BJ (cell line): ENCODE data around the gene VPS18. TPM values are rescaled to one million over a fixed set of nuclear protein-coding genes. Genes with fewer than 3 reads are reported as not detected.

Experiments
- CTCF ChIA-PET: fragments of 350-600 bp; formaldehyde crosslinking; extraction: SDS; loops from one replicate; lab custom pipeline; 2021; ENCODE audit warnings: antibody characterized with exemption, inconsistent platforms; lab: Yijun Ruan, JAX
- POLR2A ChIA-PET: fragments of 300-600 bp; sonication (Branson Sonifier 250); formaldehyde crosslinking; extraction: SDS; loops from one replicate; lab custom pipeline; 2021; ENCODE audit warnings: antibody characterized with exemption; lab: Charles Lee
- DNase-seq: peaks from one replicate; pipeline ENCODE4 v3.0.0-alpha.2; 2011; ENCODE audit warnings: low read depth
- H3K27me3 ChIP-seq: 2 replicates; pipeline ENCODE4 v1.6.0; 2011; ENCODE audit warnings: low read length; ENCODE audit not compliant: control insufficient read depth, insufficient read depth
- H3K36me3 ChIP-seq: 2 replicates; pipeline ENCODE4 v1.5.1; 2011; ENCODE audit warnings: low read length; ENCODE audit not compliant: control insufficient read depth, insufficient read depth
- H3K4me3 ChIP-seq: 2 replicates; pipeline ENCODE4 v1.5.1; 2011; ENCODE audit warnings: low read depth, mild to moderate bottlenecking, control low read depth, low read length
- CTCF ChIP-seq: IDR thresholded peaks from 2 replicates; pipeline ENCODE4 v1.5.1; 2011; ENCODE audit warnings: low read depth, mild to moderate bottlenecking, control low read depth, inconsistent platforms, low read length, moderate library complexity; ENCODE audit not compliant: insufficient read depth
- polyA minus RNA-seq: library from RNA; depleted of rRNA, polyadenylated mRNA; stranded (reverse); fragments of >200 nt; gene quantifications from 2 replicates; pipeline ENCODE4 v1.2.3, GENCODE V29; 2011; rRNA and poly(A)+ RNA removed
- polyA plus RNA-seq: library from polyadenylated mRNA; depleted of rRNA; stranded (reverse); fragments of >200 nt; gene quantifications from 2 replicates; pipeline ENCODE4 v1.2.3, GENCODE V29; 2011; rRNA removed

The VPS18 gene
- polyA plus RNA-seq, result 18.2 and 28.4 TPM in 2 replicates
- 39.8 and 61.1 TPM in 2 replicates for polyA minus RNA-seq

- peaks cover 2% of the 10 kb centered on the region; the same call in 1 of the 2 replicates for H3K36me3 ChIP-seq
- no peaks in the 10 kb centered on the region for H3K27me3 ChIP-seq
- DNase-seq, result peak; percentile 72
- POLR2A ChIA-PET, result interaction anchor here (0.6 to 1.3 kb wide), 5 partner anchors 35 to 330 kb away, joined by 3 read pairs; partner anchors contain the start of gene CCDC32
- CTCF ChIA-PET, result interaction anchor here (0.6 to 4.9 kb wide), 59 partner anchors 9 to 439 kb away, joined by 3 to 76 read pairs (median 4); partner anchors contain the start of genes CCDC32, CHP1, DNAJC17 and GCHFR
- peak; percentile 92 for TF ChIP-seq CTCF
- peak within 1 kb of the TSS; percentile 95 for H3K4me3 ChIP-seq
Measured at GRCh38 chr15:40893733-40894680, at the start of gene VPS18. VPS18 (plus strand) TSS chr15:40894450; CDS start chr15:40894769, 319 bp downstream.

GRCh38 chr15:40844696-40845030, 49.6 kb upstream of the VPS18 start:
- ChIA-PET POLR2A (no interaction called here), CTCF (interaction anchor here (1.1 to 8.3 kb wide), 4 partner anchors 10 to 59 kb away, joined by 3 to 81 read pairs (median 9); partner anchors contain the start of gene VPS18)
- DNase-seq, result no peak
- peak overlapping the region; percentile 38 for H3K4me3 ChIP-seq
- H3K27me3 ChIP-seq, result peaks cover 15% of the 10 kb centered on the region
- H3K36me3 ChIP-seq, result no peaks in the 10 kb centered on the region
- TF ChIP-seq CTCF, result no peak

- CTCF ChIA-PET, result interaction anchor here (1.1 to 8.3 kb wide), 3 partner anchors 13 to 59 kb away, joined by 3 to 81 read pairs (median 14); partner anchors contain the start of gene VPS18
- no peak for TF ChIP-seq CTCF
- H3K27me3 ChIP-seq, result peaks cover 15% of the 10 kb centered on the region
- no peak for DNase-seq
- no peak overlapping the region for H3K4me3 ChIP-seq
- no peaks in the 10 kb centered on the region for H3K36me3 ChIP-seq
- POLR2A ChIA-PET, result no interaction called here
Measured at GRCh38 chr15:40845036-40845435, 49.2 kb upstream of the VPS18 start.

- POLR2A ChIA-PET, result no interaction called here
- CTCF ChIA-PET, result interaction anchor here (2.1 to 8.3 kb wide), 3 partner anchors 12 to 49 kb away, joined by 9 to 81 read pairs (median 14); partner anchors contain the start of gene VPS18
- DNase-seq, result no peak
- Histone ChIP-seq H3K27me3 (peaks cover 15% of the 10 kb centered on the region), H3K36me3 (no peaks in the 10 kb centered on the region), H3K4me3 (no peak overlapping the region)
- TF ChIP-seq CTCF, result no peak
Measured at GRCh38 chr15:40845511-40846284, 48.6 kb upstream of the VPS18 start.
